ENCODE results near the gene BEND3.

- TF ChIP-seq CTCF (IDR thresholded peaks at IDR 0.05) (peak in 1 of 7 experiments; percentile 16), POLR2AphosphoS5 (IDR thresholded peaks at IDR 0.05) (no peak), POLR2A (IDR thresholded peaks at IDR 0.05) (no peak)
Observed at GRCh38 chr6:107132330-107132954, 17.1 kb upstream of the BEND3 start.

All from stomach (tissue), 4 donors.